Coronary artery (tissue), 2 donors: ENCODE measurements around the gene HOXA4.

ENCODE experiments used
- DNase-seq: peaks from one replicate; pipeline ENCODE4 v3.0.0-alpha.2; 2017; ENCODE audit warnings: low spot score
- H3K27ac ChIP-seq, 2 donors: fragments of 200-600 bp; sonication (generic); one replicate each; pipeline ENCODE4 v1.5.1; 2016 to 2019
- H3K4me3 ChIP-seq: fragments of 200-600 bp; sonication (generic); 2 replicates; pipeline ENCODE4 v1.5.1; 2016; ENCODE audit warnings: mild to moderate bottlenecking, moderate library complexity
- TF ChIP-seq, protein P1 (sequence below): fragments of 200-600 bp; sonication (generic); IDR thresholded peaks from one replicate; pipeline ENCODE4 v1.5.1; 2019; ENCODE audit warnings: antibody characterized with exemption

Gene HOXA4

DNA sequence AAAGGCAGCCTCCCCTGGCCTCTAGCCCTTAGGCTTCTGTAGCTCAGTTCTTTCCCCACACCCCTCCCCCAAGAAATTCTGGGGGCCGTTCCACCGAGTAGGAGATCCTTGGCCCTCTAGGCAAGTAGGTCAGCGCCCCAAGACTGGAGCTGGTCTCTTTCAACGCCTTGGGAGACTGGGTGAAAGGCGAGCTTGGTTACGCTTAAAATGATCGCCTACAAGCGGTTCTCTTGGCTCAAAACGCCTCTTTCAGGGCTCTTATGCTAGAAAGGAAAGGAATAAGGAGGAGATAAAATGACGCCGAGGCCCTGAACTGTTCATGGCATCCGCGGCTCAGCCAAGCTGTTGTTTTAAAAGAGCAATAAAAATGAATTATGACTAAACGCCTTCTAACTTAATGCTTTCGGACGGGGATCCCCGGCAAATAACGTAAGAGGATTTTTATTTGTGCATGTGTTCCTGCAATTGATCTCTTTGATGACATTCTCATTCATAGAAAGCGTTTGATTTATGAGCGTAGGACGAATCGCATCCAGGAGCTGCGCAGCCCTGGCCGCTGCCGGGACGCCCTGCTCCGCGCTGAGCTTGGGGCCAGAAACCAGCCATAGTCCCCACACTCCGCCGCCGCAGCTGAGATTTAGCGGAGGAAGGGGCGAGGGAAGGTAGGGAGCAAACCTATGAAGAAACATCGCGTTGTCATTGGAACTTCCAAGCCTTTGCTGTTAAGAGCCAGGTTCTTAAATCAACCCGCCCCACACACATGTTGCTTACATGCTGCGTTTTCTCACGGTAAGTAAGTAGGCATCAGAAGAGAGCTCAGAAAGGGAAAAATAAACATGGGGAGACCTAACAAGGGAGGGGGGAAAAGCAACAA, 31.7 kb downstream of the HOXA4 start:
- H3K27ac ChIP-seq = peak overlapping the region in 1 of 2 donors; percentile 40
- DNase-seq = no peak
- H3K4me3 ChIP-seq = peak overlapping the region; percentile 55
- TF ChIP-seq, protein P1, sequence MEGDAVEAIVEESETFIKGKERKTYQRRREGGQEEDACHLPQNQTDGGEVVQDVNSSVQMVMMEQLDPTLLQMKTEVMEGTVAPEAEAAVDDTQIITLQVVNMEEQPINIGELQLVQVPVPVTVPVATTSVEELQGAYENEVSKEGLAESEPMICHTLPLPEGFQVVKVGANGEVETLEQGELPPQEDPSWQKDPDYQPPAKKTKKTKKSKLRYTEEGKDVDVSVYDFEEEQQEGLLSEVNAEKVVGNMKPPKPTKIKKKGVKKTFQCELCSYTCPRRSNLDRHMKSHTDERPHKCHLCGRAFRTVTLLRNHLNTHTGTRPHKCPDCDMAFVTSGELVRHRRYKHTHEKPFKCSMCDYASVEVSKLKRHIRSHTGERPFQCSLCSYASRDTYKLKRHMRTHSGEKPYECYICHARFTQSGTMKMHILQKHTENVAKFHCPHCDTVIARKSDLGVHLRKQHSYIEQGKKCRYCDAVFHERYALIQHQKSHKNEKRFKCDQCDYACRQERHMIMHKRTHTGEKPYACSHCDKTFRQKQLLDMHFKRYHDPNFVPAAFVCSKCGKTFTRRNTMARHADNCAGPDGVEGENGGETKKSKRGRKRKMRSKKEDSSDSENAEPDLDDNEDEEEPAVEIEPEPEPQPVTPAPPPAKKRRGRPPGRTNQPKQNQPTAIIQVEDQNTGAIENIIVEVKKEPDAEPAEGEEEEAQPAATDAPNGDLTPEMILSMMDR = no peak

GRCh38 chr7:27097686-27098577, 32.6 kb downstream of the HOXA4 start:
- TF ChIP-seq, protein P1 = no peak
- no peak for DNase-seq
- Histone ChIP-seq H3K4me3 (peak overlapping the region; percentile 86), H3K27ac (peak overlapping the region in 1 of 2 donors; percentile 40)

GRCh38 chr7:27096768-27097514, 33.6 kb downstream of the HOXA4 start:
- H3K27ac ChIP-seq = peak overlapping the region in 1 of 2 donors; percentile 83
- DNase-seq = no peak
- H3K4me3 ChIP-seq = peak overlapping the region; percentile 86
- TF ChIP-seq, protein P1 = no peak

- DNase-seq = no peak
- Histone ChIP-seq H3K27ac (peak within 1 kb of the TSS in 1 of 2 donors; percentile 83), H3K4me3 (peak within 1 kb of the TSS; percentile 86)
- TF ChIP-seq, protein P1 = no peak
Observed at GRCh38 chr7:27095897-27096767, 34.4 kb downstream of the HOXA4 start, which contains the start of gene HOXA1. TSS of gene HOXA1 (minus strand) at chr7:27096000. CDS start at chr7:27095912, 88 bp downstream.

- DNase-seq = no peak
Observed at GRCh38 chr7:27095050-27095896, 35.3 kb downstream of the HOXA4 start.

More at GRCh38 chr7:27095050-27095896, 35.3 kb downstream of the HOXA4 start:
- Histone ChIP-seq H3K4me3 (peak overlapping the region; percentile 86), H3K27ac (peak overlapping the region in 1 of 2 donors; percentile 83)
- TF ChIP-seq, protein P1 = no peak
